NCI-H1048 (cell line): ENCODE measurements around the gene COQ6.
"Not testable (repeated sequence)": the region's sequence is repeated elsewhere in the genome, so short reads cannot be mapped to it uniquely, and the experiment has no call there.

Experiments
- DNase-seq: peaks from one replicate; lab custom pipeline; 2025; lab: John Stamatoyannopoulos, UW

Gene COQ6

DNA sequence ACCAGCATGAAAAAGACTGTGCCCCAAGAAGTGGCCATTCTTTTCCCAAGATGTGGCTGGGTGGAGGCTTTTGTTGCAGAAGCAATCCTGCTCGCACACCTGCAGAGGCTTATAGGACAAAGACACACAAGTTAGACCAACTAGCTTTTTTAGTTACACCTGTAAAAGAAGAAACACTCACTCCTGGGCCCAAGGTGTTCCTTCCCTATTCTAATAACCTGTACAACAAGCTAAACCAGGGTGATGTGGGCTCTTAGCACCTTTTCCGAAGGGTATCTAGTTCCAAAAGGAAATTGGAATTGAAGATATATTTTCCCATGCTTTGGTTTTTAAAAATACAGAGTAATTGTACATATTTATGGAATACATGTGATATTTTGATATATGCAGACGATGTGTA lies 38.0 kb downstream of the COQ6 start:
- DNase-seq: no peak

DNA sequence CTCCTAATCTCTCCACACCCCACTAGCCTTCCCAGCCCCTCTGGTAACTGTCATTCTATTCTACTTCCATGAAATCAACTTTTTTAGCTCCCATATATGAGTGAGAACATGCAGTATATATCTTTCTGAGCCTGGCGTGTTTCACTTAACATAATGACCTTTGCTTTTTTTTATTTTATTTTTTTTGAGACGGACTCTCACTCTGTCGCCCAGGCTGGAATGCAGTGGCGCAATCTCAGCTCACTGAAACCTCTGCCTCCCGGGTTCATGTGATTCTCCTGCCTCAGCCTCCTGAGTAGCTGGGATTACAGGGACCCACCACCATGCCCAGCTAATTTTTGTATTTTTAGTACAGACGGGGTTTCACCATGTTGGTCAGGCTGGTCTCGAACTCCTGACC lies 38.6 kb downstream of the COQ6 start:
- DNase-seq: not testable (repeated sequence)

DNA sequence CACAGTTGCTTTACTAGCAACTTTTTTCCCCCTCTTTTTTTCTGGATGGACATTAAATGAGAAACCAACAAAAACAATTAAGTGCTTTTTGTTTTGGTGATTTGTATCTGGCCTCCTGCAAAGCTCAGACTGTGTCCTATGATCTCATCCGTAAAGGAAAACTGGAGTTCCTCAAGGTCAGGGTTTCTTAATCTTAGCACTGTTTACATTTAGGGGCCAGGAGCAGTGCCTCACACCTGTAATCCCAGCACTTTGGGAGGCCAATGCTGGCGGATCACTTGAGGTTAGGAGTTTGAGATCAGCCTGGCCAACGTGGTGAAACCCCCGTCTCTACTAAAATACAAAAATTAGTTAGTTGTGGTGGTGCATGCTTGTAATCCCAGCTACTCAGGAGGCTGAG lies 41.0 kb downstream of the COQ6 start:
- no peak for DNase-seq

DNA sequence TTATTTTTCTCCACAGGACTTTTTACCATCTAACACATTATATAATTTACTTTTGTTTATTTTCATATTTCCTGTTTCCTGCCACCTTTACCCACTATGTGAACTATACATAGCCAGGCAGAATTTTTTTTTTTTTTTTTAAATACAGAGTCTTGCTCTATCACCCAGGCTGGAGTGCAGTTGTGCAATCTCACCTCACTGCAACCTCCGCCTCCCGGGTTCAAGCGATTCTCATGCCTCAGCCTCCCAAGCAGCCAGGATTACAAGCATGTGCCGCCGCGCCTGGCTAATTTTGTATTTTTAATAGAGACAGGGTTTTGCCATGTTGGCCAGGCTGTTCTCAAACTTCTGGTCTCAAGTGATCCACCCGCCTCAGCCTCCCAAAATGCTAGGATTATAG lies 44.8 kb downstream of the COQ6 start:
- not testable (repeated sequence) for DNase-seq

DNA sequence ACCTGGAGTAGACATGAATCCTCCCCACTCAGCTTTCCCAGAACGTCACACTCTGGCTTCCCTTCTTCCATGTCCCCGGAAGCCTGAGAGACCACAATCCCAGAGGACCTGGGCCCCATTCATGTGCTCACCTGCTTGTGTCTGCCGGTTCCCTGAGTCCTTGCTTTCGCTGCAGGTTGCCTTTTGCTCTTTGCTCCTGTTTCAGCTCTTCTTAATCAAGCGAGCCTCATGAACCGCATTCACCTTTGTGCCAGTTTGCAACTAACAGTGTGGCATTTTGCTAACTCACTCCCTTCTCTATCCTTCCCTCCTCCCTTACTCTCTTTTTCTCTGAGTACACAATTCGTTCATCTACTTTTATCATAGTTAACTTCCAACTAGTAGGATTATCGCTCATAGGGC lies 45.9 kb downstream of the COQ6 start:
- no peak for DNase-seq

DNA sequence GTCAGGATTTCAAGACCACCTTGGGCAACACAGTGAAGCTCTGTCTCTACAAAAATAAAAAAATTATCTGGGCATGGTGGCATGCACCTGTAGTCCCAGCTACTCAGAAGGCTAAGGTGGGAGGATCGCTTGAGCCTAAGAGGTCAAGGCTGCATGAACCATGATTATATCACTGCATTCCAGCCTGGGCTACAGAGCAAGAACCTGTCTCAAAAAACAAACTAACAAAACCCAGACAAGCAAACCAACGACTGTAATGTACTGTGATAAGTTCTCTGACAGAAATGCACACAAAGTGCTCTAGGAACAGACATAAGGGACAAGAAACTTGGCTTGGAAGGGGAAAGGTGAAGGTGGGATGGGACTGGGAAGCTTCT lies 46.6 kb downstream of the COQ6 start:
- no peak for DNase-seq

DNA sequence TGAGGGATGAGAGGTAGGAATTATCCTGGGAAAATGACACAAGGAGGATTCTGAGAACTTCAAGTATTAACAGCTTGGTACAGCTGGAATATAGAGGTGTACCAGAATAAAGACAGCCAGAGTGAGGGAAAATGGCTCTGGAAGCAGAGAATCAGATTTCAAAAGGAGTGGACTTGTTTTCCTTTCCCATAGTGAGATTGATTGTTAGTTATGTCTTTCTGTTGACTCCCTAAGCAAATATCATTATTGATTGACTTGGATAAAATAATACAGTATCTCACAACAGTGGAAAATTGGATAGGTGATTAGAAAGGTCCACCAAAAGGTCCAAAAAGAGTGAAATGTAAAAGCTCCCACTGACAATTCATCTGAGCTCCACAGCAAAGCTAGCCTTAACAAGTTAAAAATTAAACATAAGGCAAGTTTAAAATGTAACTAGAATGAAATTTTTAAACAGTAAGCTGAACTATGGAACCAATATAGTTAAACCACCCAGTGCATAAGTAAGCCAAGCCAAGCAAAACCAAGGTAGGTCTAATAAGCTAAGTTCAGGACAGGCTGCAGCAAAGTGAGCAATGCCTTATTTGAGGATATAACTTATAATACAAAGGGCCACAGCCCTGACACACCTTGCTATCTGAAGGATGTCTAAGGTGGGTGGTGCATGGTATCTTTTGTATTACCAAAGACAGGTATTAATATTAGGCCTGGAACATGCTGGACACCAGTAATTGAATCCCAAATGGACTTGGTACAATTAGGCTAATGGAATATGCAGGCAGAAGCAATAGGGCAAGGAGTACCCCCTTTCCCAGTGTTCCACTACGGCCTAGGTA lies 47.2 kb downstream of the COQ6 start:
- DNase-seq: no peak

DNA sequence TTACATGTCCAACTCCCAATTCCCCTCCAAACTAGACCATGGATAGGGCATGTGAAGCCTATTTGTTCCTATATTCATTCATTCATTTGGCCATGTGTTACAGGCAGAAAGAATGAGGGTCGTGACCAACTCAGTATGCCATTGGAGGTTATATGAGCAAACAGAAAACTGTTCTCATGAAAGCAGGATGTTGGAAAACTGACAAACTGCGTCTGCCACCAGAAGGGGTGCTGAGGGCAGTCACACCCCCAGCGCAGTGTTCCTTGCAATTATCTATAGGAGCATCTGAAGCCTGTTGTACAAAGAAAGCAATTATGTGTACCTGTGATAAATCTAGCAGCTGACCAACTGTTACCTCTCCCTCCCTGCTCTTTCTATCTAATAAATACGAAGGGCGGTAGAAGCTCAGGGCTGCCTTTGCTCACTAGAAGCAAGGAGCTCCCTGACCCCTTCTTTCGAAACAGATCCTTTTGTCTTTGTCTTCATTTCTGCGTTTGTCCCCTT lies 47.9 kb downstream of the COQ6 start:
- DNase-seq: no peak

DNA sequence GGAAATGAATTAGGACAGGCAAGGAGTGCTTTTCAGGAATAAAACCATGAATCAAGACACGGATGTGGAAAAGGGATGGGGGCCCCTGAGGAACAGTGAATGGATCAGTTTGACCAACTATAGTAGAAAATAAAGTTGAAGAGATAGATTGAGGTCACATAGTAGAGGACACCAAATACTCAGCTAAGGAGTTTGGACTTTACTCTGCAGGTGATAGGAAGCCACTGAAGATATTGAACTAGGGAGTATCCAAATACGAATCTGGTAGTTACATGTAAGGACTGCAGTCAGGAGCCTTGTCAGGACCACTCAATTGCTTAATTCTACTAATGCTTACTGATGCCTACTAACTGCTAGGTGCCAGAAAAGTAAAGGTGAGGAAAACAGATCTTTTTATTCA lies 48.6 kb downstream of the COQ6 start:
- DNase-seq: no peak

DNA sequence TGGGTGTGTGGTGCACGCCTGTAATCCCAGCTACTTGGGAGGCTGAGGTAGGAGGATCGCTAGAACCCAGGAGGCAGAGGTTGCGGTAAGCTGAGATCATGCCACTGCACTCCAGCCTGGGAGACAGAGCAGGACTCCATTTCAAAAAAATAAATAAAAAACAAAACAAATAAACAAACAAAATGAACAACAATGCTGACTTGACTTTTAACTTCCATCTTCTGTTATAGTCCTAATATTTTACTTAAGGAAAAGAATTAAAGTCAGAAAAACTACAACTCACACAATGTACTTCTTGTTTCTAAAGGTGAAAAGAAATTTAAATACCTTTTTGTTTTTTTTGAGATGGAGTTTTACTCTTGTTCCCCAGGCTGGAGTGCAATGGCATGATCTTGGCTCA lies 55.6 kb downstream of the COQ6 start:
- not testable (repeated sequence) for DNase-seq

DNA sequence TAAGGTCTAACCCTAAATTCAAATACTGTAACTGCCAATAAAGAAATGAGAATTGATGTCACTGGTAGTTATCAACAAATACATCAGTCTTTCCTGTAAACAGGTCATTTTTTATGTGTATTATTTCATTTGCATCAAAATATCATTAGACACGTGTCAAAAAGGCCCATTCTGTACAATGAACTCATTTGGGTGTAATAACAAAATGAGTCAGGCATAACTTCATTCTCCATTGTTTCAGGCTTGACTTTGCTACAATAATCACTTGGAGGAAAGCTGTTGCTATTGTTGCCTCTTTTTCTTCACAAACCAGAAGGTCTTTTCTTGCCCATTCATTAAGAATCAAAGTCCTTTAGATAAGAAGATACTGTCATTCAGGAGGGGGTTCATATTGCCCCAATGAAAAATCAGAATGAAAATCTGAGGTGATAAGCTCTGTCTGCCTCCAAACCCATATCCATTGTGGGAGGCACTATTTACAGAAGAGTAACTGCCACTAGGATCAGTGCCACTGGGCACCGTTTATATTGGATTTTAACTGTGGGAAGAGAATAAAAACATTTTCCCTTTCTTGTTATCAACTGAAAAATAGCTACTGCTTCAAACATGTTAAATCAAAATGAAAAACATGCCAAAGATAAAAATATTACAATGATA lies 58.9 kb downstream of the COQ6 start:
- no peak for DNase-seq
